Left colon (tissue), 2 donors: ENCODE measurements around the gene GMDS. TPM values are rescaled to one million over a fixed set of nuclear protein-coding genes. Genes with fewer than 3 reads are reported as not detected.

Experiments used
- ATAC-seq: fragments of 200-7000 bp; cut with Tn5 transposase; one replicate; pipeline ENCODE4 v1.9.1; 2020; ENCODE audit warnings: mild to moderate bottlenecking, moderate library complexity
- DNase-seq, 2 donors: peaks; one replicate each; pipeline ENCODE4 v3.0.0-alpha.2; 2020
- intact Hi-C, 2 donors: fragments of 100-400 bp; cut with DNase I in 1 of 2; cut with micrococcal nuclease in 1 of 2; formaldehyde crosslinking; loops; one replicate each; pipeline versions ENCODE4 v1.11.2 to v1.14.0; 2022; cut with DNase I, micrococcal nuclease
- total RNA-seq, 2 donors: library from RNA; stranded (reverse); fragmentation: NEBNext Ultra II Directional; extraction: Animal tissue kit (Norgen Biotek cat#: 25700); gene quantifications; one replicate each; pipeline ENCODE4 v1.2.1, GENCODE V29; 2021
- donor health status: DM: no; HTN: no; CAD: no.
- donor health status: DM: yes; HTN: yes; CAD: no.

Gene GMDS
- total RNA-seq, 2 donors from 2014 or later = 148 to 229 TPM

GRCh38 chr6:1869308-1869707 is 376.1 kb downstream of the GMDS start:
- intact Hi-C loops = no loop called here
- no peak for ATAC-seq
- no peak for DNase-seq

- ATAC-seq = no peak
- DNase-seq = no peak
- intact Hi-C loops = no loop called here
These were observed 376.7 kb downstream of the GMDS start for GRCh38 chr6:1868561-1869261.

- no peak for ATAC-seq
- intact Hi-C loops = no loop called here
These were observed 378.2 kb downstream of the GMDS start for GRCh38 chr6:1867197-1867596.

GRCh38 chr6:1865585-1865984 is 379.8 kb downstream of the GMDS start:
- intact Hi-C loops = no loop called here
- ATAC-seq (no peak), DNase-seq (no peak)

More at GRCh38 chr6:1867197-1867596, 378.2 kb downstream of the GMDS start:
- DNase-seq = no peak

- intact Hi-C loops = no loop called here
- ATAC-seq (no peak), DNase-seq (no peak)
These were observed 380.9 kb downstream of the GMDS start for GRCh38 chr6:1864496-1864895.

GRCh38 chr6:1862411-1862810 is 383.0 kb downstream of the GMDS start:
- intact Hi-C loops = no loop called here
- DNase-seq (no peak), ATAC-seq (no peak)

- ATAC-seq = no peak
- intact Hi-C loops = no loop called here
These were observed 384.6 kb downstream of the GMDS start for GRCh38 chr6:1860756-1861348.

GRCh38 chr6:1858859-1859258 is 386.5 kb downstream of the GMDS start:
- intact Hi-C loops = no loop called here
- DNase-seq (no peak), ATAC-seq (no peak)

More at GRCh38 chr6:1860756-1861348, 384.6 kb downstream of the GMDS start:
- DNase-seq = no peak

GRCh38 chr6:1858196-1858595 is 387.2 kb downstream of the GMDS start:
- no peak for ATAC-seq
- intact Hi-C loops = no loop called here
- no peak for DNase-seq

GRCh38 chr6:1856381-1856780 is 389.0 kb downstream of the GMDS start:
- intact Hi-C loops = no loop called here
- DNase-seq = peak; percentile 77 to 78
- peak; percentile 90 for ATAC-seq

- ATAC-seq (no peak), DNase-seq (no peak)
- intact Hi-C loops = no loop called here
These were observed 389.5 kb downstream of the GMDS start for GRCh38 chr6:1855890-1856289.

GRCh38 chr6:1854296-1854695 is 391.1 kb downstream of the GMDS start:
- ATAC-seq (no peak), DNase-seq (no peak)
- intact Hi-C loops = no loop called here

- DNase-seq = no peak
- intact Hi-C loops = no loop called here
- ATAC-seq = no peak
These were observed 391.6 kb downstream of the GMDS start for GRCh38 chr6:1853761-1854160.

GRCh38 chr6:1851681-1852456 is 393.5 kb downstream of the GMDS start:
- ATAC-seq = no peak
- intact Hi-C loops = no loop called here
- no peak for DNase-seq

GRCh38 chr6:1850840-1851157 is 394.6 kb downstream of the GMDS start:
- DNase-seq = no peak
- intact Hi-C loops = no loop called here

GRCh38 chr6:1850121-1850839 is 395.1 kb downstream of the GMDS start:
- intact Hi-C loops = no loop called here
- ATAC-seq (peak; percentile 67), DNase-seq (no peak)

More at GRCh38 chr6:1850840-1851157, 394.6 kb downstream of the GMDS start:
- ATAC-seq = peak; percentile 82

- intact Hi-C loops = no loop called here
- ATAC-seq (no peak), DNase-seq (no peak)
These were observed 395.7 kb downstream of the GMDS start for GRCh38 chr6:1849691-1850090.

- intact Hi-C loops = no loop called here
- DNase-seq = no peak
- no peak for ATAC-seq
These were observed 396.7 kb downstream of the GMDS start for GRCh38 chr6:1848752-1849151.

- intact Hi-C loops = no loop called here
- ATAC-seq = no peak
These were observed 398.8 kb downstream of the GMDS start for GRCh38 chr6:1846611-1847010.

More at GRCh38 chr6:1846611-1847010, 398.8 kb downstream of the GMDS start:
- no peak for DNase-seq
